ES-I3 (cell line): Measurements from ENCODE around the gene CTNS.

Source experiments
- H3K36me3 ChIP-seq: 2 replicates; pipeline ENCODE4 v1.6.1; 2013; ENCODE audit warnings: mild to moderate bottlenecking, low read length, control low read depth, moderate library complexity; ENCODE audit not compliant: insufficient read depth
- H3K4me1 ChIP-seq: 2 replicates; pipeline ENCODE4 v1.6.1; 2013; ENCODE audit warnings: mild to moderate bottlenecking, control low read depth, low read length; ENCODE audit not compliant: insufficient read depth
- H3K9ac ChIP-seq: 2 replicates; pipeline ENCODE4 v1.6.1; 2013; ENCODE audit warnings: low read depth, mild to moderate bottlenecking, low read length, moderate library complexity
- H3K9me3 ChIP-seq: 2 replicates; pipeline ENCODE4 v1.6.1; 2013; ENCODE audit warnings: mild to moderate bottlenecking, low read length, moderate library complexity; ENCODE audit not compliant: control insufficient read depth, insufficient read depth

Gene CTNS

DNA sequence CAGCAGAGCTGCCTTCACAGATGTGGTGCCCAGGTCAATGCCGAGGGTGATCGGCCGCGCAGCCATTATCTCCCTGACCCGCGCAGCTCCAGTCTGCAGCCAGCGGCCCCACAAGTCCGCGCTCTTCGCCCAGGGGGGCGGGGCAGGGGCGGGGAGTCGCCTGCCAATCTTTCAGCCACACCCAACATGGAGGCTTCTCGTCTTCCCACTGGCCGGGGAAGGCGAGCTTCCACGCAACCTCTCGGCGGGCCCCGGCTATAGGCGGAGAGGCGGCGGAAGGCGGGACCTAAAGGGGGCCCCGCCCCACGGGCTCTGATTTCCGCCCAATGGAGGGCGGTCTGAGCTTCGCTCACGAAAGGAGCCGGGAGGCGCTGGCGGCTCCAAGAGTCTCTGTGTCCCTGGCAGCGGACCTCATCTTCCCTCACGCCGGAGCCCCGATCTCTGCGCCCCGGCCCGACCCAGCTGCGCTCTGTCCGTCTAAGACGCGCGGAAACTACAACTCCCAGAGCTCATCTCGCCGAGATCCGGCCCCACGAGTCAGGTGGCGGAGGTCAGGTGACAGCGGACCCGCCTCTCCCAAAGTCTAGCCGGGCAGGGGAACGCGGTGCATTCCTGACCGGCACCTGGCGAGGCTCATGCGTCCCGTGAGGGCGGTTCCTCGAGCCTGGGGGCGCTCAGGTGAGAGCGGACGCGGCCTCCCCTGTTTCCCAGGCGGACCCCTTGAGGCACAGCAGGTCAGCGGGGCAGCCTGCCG is at the start of gene CTNS, which contains the start of gene SHPK:
TSS of gene CTNS (plus strand) at position 607 of the 754 bp plus-strand sequence. CDS start 3,447 bp downstream, outside the sequence.
TSS of gene SHPK (minus strand) at position 97 of the 754 bp plus-strand sequence. CDS start at position 66, 31 bp downstream.
- H3K36me3 ChIP-seq, result no peaks in the 10 kb centered on the region; the same call in 1 of the 2 replicates
- H3K9me3 ChIP-seq, result no peaks in the 10 kb centered on the region
- peak within 1 kb of the TSS; percentile 99 for H3K9ac ChIP-seq

DNA sequence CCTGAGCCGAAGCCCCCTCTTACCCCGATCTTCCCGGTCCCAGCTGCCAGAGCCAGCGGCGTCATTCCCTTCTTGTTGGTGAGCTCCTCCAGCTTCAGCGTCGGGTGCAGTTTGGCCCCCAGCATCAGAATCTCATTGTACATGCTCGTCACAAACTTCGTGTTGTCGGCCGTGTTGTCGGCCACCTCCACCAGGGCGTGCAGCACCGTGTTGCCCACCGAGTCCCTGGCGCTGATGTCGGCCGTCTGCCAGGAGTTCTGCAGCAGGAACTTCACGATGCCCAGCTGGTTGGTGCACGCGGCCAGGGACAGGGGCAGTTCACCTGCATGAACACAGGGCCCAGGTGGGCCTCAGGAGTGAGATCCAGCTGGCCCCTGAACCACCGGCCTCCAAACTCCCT is 46.8 kb upstream of the CTNS start:
- H3K9me3 ChIP-seq, result no peaks in the 10 kb centered on the region
- H3K4me1 ChIP-seq, result no peaks in the 10 kb centered on the region; the same call in 1 of the 2 replicates
- H3K9ac ChIP-seq, result no peak overlapping the region
- no peaks in the 10 kb centered on the region; the same call in none of the 2 replicates for H3K36me3 ChIP-seq

More for the DNA sequence above, at the start of gene CTNS, which contains the start of gene SHPK:
- H3K4me1 ChIP-seq, result no peaks in the 10 kb centered on the region; the same call in 1 of the 2 replicates

DNA sequence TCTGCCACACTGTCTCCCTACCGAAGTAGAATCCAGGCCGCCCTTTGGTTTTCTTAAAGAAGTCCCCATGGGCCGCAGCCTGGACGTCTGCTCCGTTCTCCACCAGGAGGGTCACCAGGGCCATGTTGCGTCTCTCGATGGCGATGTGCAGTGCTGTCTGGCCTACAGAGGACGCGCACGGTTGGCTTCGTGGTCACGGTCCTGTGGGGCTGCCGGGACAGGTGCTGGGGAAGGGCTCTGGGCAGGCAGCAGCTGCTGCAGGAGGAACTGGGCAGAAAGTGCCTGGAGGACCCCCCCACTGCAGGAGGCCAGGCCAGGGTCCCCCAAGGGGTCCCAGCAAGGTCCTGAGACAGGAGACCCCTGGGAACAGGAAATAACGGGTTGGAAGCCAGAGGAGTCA is 46.3 kb upstream of the CTNS start:
- H3K9ac ChIP-seq, result no peak overlapping the region
- no peaks in the 10 kb centered on the region; the same call in 1 of the 2 replicates for H3K4me1 ChIP-seq
- H3K36me3 ChIP-seq, result no peaks in the 10 kb centered on the region; the same call in none of the 2 replicates
- H3K9me3 ChIP-seq, result no peaks in the 10 kb centered on the region

DNA sequence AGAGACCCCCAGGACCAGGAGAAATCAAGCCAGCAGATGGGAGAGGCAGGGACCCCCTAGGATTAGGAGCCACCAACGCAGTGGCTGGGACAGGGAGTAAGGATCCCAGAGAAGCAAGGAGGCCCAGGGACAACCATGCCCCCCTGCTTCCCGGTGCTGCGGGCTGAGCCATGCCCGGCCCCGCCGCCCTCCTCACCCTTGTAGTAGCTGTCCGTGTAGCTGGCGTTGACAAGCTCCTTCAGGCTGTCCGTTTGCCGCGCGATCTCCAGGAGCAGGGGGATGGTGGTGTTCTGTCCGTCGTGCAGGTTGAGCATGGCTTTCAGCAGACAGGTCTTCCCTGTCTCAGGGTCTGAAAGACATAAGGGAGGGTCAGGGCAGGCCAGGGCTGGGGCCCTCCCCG is 45.8 kb upstream of the CTNS start:
- Histone ChIP-seq H3K4me1 (no peaks in the 10 kb centered on the region; the same call in 1 of the 2 replicates), H3K9me3 (no peaks in the 10 kb centered on the region), H3K36me3 (no peaks in the 10 kb centered on the region; the same call in 1 of the 2 replicates), H3K9ac (no peak overlapping the region)

DNA sequence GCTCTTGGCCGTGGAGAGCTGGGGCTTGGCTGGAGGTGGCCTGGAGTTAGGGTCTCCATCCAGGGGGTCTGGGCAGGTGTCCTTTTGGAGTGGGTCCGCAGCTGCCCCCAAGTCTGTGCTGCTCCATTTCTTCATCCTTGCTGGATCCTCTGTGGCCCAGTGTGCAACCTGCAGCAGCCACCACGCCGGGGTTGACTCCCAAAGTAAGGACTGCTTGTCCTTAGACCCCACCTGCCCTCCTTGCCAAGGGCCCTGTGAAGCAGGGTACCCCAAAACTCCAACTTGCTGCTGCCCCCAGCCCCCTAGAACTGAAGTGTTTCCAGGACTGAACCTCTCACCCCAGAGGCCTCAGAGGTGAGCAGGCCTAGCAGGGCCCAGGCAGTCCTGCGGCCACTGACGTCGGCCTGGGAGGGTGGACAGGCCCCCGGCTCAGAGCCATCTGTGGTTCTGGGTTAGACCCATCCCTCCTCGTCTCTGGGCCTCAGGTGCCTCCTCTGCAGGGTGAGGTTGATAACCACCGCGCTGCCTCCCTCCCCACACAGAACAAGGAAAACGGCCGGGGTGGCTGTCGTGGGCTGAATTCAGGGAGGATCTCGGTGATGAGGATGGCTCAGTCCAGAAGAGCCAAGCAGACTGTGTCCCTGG is 44.2 kb upstream of the CTNS start:
- Histone ChIP-seq H3K9me3 (no peaks in the 10 kb centered on the region), H3K9ac (no peak overlapping the region), H3K36me3 (no peaks in the 10 kb centered on the region; the same call in 1 of the 2 replicates), H3K4me1 (no peaks in the 10 kb centered on the region; the same call in 1 of the 2 replicates)

DNA sequence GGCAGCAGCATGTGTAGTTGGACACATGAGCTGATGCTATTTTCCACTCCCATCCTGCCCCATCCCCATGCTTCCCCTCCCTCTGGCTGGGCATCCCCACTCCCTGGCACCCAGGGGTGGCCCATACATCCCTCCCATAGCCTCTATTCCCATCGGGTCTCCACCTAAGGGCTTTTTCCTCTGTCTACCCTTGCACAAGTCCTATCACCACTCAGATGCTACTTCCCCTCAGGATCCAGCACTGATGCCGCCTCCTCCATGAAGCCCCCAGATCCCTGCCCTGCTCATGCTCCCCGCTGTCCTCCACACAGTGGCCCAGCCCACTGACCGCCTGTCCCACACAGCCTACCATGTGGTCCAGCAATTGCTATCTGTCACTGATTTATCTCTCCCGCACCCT is 43.2 kb upstream of the CTNS start:
- Histone ChIP-seq H3K9me3 (no peaks in the 10 kb centered on the region), H3K9ac (no peak overlapping the region), H3K4me1 (no peaks in the 10 kb centered on the region; the same call in 1 of the 2 replicates), H3K36me3 (no peaks in the 10 kb centered on the region; the same call in 1 of the 2 replicates)

DNA sequence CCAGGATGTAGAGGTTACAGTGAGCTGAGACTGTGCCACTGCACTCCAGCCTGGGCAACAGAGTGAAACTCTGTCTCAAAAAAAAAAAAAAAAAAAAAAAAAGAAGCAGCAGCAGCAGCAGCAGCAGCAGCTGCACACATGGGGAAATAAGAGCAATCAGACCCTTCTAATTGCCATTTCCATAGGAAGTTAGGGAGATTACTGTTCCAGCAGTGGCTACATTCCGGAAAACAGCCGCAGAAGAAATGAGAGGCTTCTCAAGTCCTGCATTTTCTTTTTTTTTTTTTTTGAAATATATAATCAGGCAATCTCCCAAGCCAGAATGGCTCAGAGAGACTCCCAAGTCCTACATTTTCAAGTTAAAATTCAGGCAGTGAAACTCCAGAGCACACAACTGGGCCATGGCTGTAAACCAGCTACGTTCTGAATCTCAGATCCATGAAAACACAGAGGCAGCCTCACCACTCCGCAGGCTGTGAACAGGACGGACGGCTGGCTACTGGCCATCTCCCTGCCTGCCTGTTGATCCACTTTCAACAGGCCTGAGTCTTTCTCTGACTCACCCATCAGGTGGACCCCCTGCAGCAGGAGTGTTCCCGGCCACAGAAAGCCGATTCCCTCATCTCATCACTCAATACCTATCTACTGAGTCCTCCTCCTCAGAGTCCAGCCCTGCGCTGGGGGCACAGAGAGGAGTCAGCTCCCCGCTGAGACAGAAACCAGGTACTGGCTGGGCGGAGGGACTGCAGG is 42.3 kb upstream of the CTNS start:
- Histone ChIP-seq H3K9ac (no peak overlapping the region), H3K4me1 (no peaks in the 10 kb centered on the region; the same call in 1 of the 2 replicates)

DNA sequence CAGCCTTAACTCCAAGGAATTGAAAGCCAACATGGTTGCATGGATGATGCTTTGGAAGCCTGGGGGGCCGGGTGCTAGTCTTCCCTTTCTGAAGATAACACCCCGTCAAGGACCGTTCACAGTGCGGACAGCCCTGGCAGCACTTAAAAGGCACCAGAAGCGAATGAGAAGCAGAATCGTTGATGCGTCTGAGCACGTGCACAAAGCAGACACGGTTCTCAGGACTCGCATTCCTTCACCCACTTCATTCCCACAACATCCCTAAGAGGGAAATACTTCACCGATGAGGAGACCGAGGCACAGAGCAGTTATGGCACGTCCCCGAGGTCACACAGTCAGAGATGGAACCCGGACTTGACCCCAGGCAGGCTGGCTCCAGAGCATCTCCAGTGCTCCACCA is 41.6 kb upstream of the CTNS start:
- Histone ChIP-seq H3K4me1 (no peaks in the 10 kb centered on the region; the same call in 1 of the 2 replicates), H3K9me3 (no peaks in the 10 kb centered on the region), H3K36me3 (no peaks in the 10 kb centered on the region), H3K9ac (no peak overlapping the region)

More for the DNA sequence above, 42.3 kb upstream of the CTNS start:
- Histone ChIP-seq H3K9me3 (no peaks in the 10 kb centered on the region), H3K36me3 (no peaks in the 10 kb centered on the region; the same call in 1 of the 2 replicates)

DNA sequence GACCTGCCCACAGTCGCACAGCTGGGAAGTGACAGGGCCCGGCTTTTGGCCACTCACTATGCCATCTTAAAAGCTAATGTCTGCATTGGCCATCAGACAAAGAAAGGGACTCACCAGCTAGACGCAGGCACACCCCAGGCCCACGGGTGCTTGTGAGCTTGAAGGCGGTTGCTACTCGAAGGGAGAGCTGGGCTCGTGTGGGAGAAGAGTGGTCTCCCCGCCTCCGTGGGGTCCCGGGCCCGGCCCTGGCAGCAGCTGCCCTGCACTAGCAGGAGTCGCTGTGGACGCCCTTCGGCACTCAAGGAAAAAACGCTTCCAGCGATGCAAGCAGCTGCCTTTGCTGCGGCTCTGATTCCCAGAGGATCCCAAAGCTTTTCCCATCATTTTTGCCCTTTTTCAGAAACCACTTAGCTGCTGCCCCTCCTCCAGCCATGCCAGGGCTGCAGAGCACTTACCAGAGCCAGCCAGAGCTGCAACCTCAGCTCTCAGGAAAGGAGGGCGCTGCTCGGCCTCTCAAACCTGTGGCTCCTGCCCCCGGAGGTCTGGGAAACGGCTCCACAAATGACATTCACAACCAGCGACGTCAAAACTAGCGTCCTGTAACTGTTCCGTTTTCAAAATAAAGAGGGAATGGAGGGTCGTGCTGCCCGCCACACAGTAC is 39.6 kb upstream of the CTNS start:
- H3K36me3 ChIP-seq, result peaks cover 3% of the 10 kb centered on the region; the same call in 1 of the 2 replicates
- no peak overlapping the region for H3K9ac ChIP-seq

DNA sequence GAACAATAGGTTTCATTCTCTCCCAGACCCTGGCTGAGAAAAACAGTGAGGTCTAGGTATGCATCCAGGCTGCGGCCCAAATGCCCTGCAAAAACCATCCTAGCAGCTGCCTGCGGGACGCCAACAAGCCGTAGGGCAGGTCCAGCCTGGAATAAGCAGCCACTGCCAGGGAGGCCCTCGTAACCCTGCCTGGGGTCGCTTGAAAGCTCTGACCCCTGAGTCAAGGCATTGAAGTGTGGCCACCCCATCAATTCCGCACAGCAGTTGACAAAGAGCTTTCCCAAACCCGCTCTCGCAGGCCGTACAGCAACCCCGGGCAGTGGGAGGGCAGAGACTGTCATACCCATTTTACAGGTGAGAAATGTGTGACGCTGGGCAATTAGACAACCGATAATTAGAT is 38.5 kb upstream of the CTNS start:
- Histone ChIP-seq H3K36me3 (peaks cover 4% of the 10 kb centered on the region; the same call in 1 of the 2 replicates), H3K9ac (no peak overlapping the region), H3K4me1 (no peaks in the 10 kb centered on the region; the same call in 1 of the 2 replicates), H3K9me3 (no peaks in the 10 kb centered on the region)

More for the DNA sequence above, 39.6 kb upstream of the CTNS start:
- Histone ChIP-seq H3K9me3 (no peaks in the 10 kb centered on the region), H3K4me1 (no peaks in the 10 kb centered on the region; the same call in 1 of the 2 replicates)

DNA sequence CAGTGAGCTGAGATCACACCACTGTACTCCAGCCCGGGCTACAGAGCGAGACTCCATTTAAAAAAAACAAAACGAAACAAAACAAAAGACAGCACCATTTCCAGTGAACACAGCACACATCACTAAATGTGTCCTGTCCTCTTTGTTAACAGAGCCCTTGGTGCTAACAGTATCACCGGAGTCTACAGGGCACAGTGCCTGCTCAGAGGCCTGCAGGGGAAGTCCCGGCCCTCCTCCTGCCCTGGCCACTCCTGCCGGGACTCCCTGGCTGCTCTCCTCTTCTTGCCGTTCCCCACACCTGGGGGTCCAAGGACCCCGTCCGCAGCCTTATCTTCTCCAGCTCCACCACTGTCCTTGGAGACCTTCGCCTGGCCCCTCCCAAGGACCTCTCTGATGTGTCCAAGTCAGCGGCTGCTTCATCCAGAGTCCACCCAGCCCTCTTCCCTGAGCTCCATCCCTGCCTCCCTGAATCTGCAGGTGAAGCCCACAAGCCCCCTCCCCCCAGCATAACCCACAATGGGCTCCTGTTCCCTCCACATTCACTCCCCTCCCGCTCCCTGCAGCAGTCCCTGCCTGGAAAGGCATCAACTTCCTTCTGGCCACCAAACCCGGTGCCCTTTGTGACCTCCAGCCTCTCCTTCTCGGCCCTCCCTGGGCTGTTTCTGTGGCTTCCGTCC is 35.9 kb upstream of the CTNS start:
- Histone ChIP-seq H3K36me3 (peaks cover 4% of the 10 kb centered on the region; the same call in 1 of the 2 replicates), H3K9ac (no peak overlapping the region), H3K4me1 (no peaks in the 10 kb centered on the region), H3K9me3 (no peaks in the 10 kb centered on the region)

DNA sequence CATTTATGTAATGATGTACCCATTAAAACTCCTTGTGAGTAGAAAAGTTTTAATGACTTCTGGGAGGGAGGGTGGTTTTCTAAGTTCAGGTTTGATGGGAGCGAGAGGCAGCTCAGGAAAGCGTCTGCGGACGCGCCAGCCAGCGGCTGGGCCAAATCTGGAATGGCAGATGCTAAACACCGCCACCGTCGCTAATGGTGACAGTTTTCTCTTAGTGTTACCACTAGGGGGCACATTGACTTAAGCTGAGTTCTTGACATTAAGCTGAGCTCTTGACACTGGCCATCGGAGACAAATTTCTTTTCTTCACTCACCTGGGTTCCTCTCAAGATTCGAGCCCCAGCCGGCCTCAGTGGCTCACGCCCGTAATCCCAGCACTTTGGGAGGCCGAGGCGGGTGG is 34.1 kb upstream of the CTNS start:
- Histone ChIP-seq H3K9me3 (no peaks in the 10 kb centered on the region), H3K4me1 (no peaks in the 10 kb centered on the region), H3K9ac (no peak overlapping the region), H3K36me3 (peaks cover 4% of the 10 kb centered on the region; the same call in 1 of the 2 replicates)
